ENCODE measurements around the gene C1orf74.

DNA sequence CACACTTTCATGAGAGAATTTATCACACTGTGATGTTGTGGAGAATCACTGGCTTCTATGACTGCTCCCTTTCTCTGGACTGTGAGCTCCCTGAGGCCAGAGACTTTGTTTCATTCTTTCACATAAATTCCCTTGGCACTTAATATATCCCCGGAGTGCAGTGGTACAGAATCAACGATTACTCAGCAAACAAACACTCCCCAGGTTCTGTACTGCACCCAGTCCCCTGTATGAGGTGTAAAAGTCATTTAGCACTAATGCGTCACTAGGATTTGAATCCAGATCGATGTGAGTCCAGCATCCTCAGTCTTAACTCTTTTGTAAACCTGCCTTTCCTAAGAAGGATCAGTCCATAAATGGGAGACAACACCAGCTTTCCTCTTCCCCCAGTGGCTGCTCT is 36.6 kb upstream of the C1orf74 start:
- TF ChIP-seq, protein P1, sequence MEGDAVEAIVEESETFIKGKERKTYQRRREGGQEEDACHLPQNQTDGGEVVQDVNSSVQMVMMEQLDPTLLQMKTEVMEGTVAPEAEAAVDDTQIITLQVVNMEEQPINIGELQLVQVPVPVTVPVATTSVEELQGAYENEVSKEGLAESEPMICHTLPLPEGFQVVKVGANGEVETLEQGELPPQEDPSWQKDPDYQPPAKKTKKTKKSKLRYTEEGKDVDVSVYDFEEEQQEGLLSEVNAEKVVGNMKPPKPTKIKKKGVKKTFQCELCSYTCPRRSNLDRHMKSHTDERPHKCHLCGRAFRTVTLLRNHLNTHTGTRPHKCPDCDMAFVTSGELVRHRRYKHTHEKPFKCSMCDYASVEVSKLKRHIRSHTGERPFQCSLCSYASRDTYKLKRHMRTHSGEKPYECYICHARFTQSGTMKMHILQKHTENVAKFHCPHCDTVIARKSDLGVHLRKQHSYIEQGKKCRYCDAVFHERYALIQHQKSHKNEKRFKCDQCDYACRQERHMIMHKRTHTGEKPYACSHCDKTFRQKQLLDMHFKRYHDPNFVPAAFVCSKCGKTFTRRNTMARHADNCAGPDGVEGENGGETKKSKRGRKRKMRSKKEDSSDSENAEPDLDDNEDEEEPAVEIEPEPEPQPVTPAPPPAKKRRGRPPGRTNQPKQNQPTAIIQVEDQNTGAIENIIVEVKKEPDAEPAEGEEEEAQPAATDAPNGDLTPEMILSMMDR (IDR thresholded peaks at IDR 0.05): no peak
- TF ChIP-seq POLR2A (IDR thresholded peaks at IDR 0.05): no peak
